ENCODE data around the gene GALNT14.

The GALNT14 gene

GRCh38 chr2:30862054-30862651, 276.1 kb downstream of the GALNT14 start:
- no peak overlapping the region for H3K27ac ChIP-seq
- no peak overlapping the region for H3K4me3 ChIP-seq (ENCODE audit: low read depth in 1 of 2, low read length in 1 of 2)
- H3K4me1 ChIP-seq (ENCODE audit: control insufficient read depth in 1 of 2, insufficient read depth in 1 of 2, low read depth in 1 of 2, low read length in 1 of 2), result peaks cover 20 to 22% of the 10 kb centered on the region in 2 experiments
- H3K36me3 ChIP-seq, result no peaks in the 10 kb centered on the region
- H3K9me3 ChIP-seq, result no peaks in the 10 kb centered on the region
- H3K27me3 ChIP-seq, result peaks cover 5% of the 10 kb centered on the region
- no peak for TF ChIP-seq CTCF (IDR thresholded peaks at IDR 0.05)

- Histone ChIP-seq H3K4me3 (ENCODE audit: low read depth in 1 of 2, low read length in 1 of 2) (no peak overlapping the region), H3K27ac (no peak overlapping the region), H3K36me3 (no peaks in the 10 kb centered on the region), H3K4me1 (ENCODE audit: control insufficient read depth in 1 of 2, insufficient read depth in 1 of 2, low read depth in 1 of 2, low read length in 1 of 2) (peaks cover 6 to 8% of the 10 kb centered on the region in 2 experiments), H3K27me3 (peaks cover 19% of the 10 kb centered on the region), H3K9me3 (no peaks in the 10 kb centered on the region)
- no peak for TF ChIP-seq CTCF (IDR thresholded peaks at IDR 0.05)
These were observed 277.5 kb downstream of the GALNT14 start for GRCh38 chr2:30860726-30861125.

Data from neutrophil (primary cell).